Fibroblast of pulmonary artery (primary cell): ENCODE results near the gene GPR61.

Experiments used
- DNase-seq: peaks from one replicate; pipeline ENCODE4 v3.0.0-alpha.2; 2010; ENCODE audit warnings: low read depth
- H3K4me3 ChIP-seq: replicated peaks from 2 replicates; pipeline ENCODE4 v1.5.1; 2011; ENCODE audit warnings: low read depth, mild to moderate bottlenecking, control low read depth, low read length, moderate library complexity
- CTCF ChIP-seq: IDR thresholded peaks from 2 replicates; pipeline ENCODE4 v1.5.1; 2011; ENCODE audit warnings: mild to moderate bottlenecking, control low read depth, low read length, inconsistent platforms; ENCODE audit errors: missing control alignments

Gene GPR61

GRCh38 chr1:109493805-109494539, 45.7 kb upstream of the GPR61 start, which contains the start of gene CYB561D1:
Gene CYB561D1, plus strand, starts transcription at chr1:109494094. Its CDS starts 46 bp downstream, at chr1:109494140.
- peak; percentile 63 for TF ChIP-seq CTCF
- DNase-seq, result peak; percentile 82
- H3K4me3 ChIP-seq, result peak within 1 kb of the TSS; percentile 98

- H3K4me3 ChIP-seq, result no peak overlapping the region
- TF ChIP-seq CTCF, result no peak
- no peak for DNase-seq
These were observed 43.9 kb upstream of the GPR61 start for GRCh38 chr1:109495738-109496137.

- TF ChIP-seq CTCF, result no peak
- no peak overlapping the region for H3K4me3 ChIP-seq
- no peak for DNase-seq
These were observed 42.1 kb upstream of the GPR61 start for GRCh38 chr1:109497449-109498160.

GRCh38 chr1:109498161-109498801, 41.4 kb upstream of the GPR61 start:
- no peak overlapping the region for H3K4me3 ChIP-seq
- TF ChIP-seq CTCF, result peak; percentile 65
- peak; percentile 49 for DNase-seq

- no peak overlapping the region for H3K4me3 ChIP-seq
- no peak for TF ChIP-seq CTCF
- no peak for DNase-seq
These were observed 40.6 kb upstream of the GPR61 start for GRCh38 chr1:109499081-109499480.

GRCh38 chr1:109499661-109500536, 39.8 kb upstream of the GPR61 start:
- H3K4me3 ChIP-seq, result no peak overlapping the region
- DNase-seq, result peak; percentile 43

More at GRCh38 chr1:109499661-109500536, 39.8 kb upstream of the GPR61 start:
- TF ChIP-seq CTCF, result peak; percentile 59
